Mesodermal cell (in vitro differentiated cells): ENCODE data around the gene PALD1.

Source experiments
- H3K27ac ChIP-seq: 2 replicates; pipeline ENCODE4 v1.7.0; 2013; ENCODE audit warnings: mild to moderate bottlenecking, low read depth, low read length, moderate library complexity; ENCODE audit not compliant: severe bottlenecking
- H3K36me3 ChIP-seq: 2 replicates; pipeline ENCODE4 v1.7.1; 2013; ENCODE audit warnings: mild to moderate bottlenecking, low read length, moderate library complexity; ENCODE audit not compliant: control insufficient read depth, insufficient read depth
- H3K4me1 ChIP-seq: one replicate; pipeline ENCODE4 v1.7.1; 2013; ENCODE audit warnings: mild to moderate bottlenecking, low read length; ENCODE audit not compliant: insufficient read depth, control insufficient read depth, poor library complexity, severe bottlenecking
- H3K4me3 ChIP-seq: 2 replicates; pipeline ENCODE4 v1.7.0; 2013; ENCODE audit warnings: low read length, control low read depth, mild to moderate bottlenecking; ENCODE audit not compliant: insufficient read depth, poor library complexity, severe bottlenecking; ENCODE audit errors: extremely low read depth
- H3K9me3 ChIP-seq: 2 replicates; pipeline ENCODE4 v1.7.1; 2013; ENCODE audit warnings: mild to moderate bottlenecking, low read length, moderate library complexity; ENCODE audit not compliant: control insufficient read depth
- WGBS, 2 experiments: methylation state at CpG; one replicate each; pipeline ENCODE4 v1.1.5; 2013; ENCODE audit warnings: missing lambda C conversion rate in 2 of 2; ENCODE audit not compliant: insufficient coverage in 2 of 2; 5-methylcytosine and 5-hydroxymethylcytosine counted together

PALD1 gene

GRCh38 chr10:70490142-70490541 is 11.6 kb downstream of the PALD1 start:
- WGBS, 2 experiments = 84 to 92% methylated on average over 3 of the region's 4 CpGs
- peaks cover 9% of the 10 kb centered on the region for H3K36me3 ChIP-seq
- H3K27ac ChIP-seq = no peak overlapping the region
- H3K4me1 ChIP-seq = peaks cover 20% of the 10 kb centered on the region
- H3K4me3 ChIP-seq = no peak overlapping the region
- H3K9me3 ChIP-seq = no peaks in the 10 kb centered on the region

GRCh38 chr10:70491614-70492013 is 13.0 kb downstream of the PALD1 start:
- H3K27ac ChIP-seq = no peak overlapping the region
- WGBS, 2 experiments = 83% methylated on average over 1 of the region's 2 CpGs; no CpG with 5 or more reads in 1 of the 2 experiments

DNA sequence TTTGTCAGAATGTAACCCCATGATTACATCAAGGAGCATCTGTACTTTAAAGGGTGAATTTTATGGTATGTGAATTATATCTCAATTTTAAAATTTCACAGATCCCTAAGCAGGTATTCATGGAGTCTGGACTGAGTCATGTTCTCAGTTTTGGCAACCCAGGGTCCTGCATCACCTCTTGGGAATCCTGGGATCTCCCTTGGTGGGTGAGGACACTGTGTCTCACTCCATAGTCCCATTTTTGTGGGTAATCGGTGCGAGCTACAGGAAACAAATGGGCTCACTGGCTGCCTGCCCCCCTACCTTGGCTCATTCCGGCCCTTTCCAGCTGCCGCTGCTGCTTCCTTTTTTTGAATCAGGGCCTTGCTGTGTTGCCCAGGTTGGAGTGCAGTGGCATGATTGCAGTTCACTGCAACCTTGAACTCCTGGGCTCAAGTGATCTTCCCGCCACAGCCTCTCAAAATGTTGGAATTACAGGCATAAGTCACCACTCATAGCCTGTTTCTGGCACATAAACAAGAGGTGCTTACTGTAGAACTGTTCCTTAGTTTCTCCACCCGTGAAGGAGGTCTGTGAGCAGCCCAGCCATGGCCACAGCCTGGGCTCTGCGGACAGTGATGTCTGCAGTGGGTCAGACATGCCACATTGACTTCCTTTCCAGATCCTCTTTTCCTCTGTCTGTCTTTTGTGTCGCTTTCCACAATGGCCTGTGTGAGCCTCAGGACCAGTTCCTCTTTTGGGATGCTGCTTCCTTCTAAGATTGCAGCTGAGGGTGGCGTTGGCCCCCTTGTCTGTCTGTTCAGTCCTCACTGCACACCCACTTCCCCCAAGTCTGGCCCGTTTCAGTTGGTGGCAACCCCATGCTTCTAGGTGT is 14.5 kb downstream of the PALD1 start:
- peaks cover 20% of the 10 kb centered on the region for H3K4me1 ChIP-seq
- H3K4me3 ChIP-seq = no peak overlapping the region
- 86% methylated on average over 10 of the region's 10 CpGs for WGBS, 2 experiments
- no peak overlapping the region for H3K27ac ChIP-seq
- H3K36me3 ChIP-seq = no peaks in the 10 kb centered on the region
- no peaks in the 10 kb centered on the region for H3K9me3 ChIP-seq

More at GRCh38 chr10:70491614-70492013, 13.0 kb downstream of the PALD1 start:
- Histone ChIP-seq H3K36me3 (no peaks in the 10 kb centered on the region), H3K9me3 (no peaks in the 10 kb centered on the region), H3K4me3 (no peak overlapping the region), H3K4me1 (peaks cover 20% of the 10 kb centered on the region)

- Histone ChIP-seq H3K4me1 (peaks cover 20% of the 10 kb centered on the region), H3K27ac (no peak overlapping the region), H3K4me3 (no peak overlapping the region), H3K9me3 (no peaks in the 10 kb centered on the region), H3K36me3 (no peaks in the 10 kb centered on the region)
- WGBS, 2 experiments = 35 to 45% methylated on average over 9 of the region's 9 CpGs
Observed at GRCh38 chr10:70493660-70494234, 15.2 kb downstream of the PALD1 start.

DNA sequence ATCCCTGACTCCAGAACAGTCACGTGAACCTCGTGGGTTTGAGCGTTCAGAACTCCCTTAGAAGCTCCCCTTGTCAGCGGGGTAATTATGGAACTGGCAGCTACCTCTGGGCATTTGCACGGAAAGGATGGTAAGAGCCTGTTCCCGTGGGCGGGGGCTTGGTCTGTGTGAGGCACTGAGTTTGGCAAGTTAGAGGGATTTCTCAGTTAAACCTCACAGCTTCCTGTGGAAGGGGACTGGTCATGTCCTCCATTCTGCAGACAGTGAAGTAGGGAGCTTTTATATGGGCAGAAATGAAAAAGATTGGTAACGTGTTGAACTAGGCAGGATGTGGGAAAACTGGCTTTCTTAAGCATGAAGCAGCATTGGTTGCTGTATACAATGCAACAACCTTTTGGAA is 16.0 kb downstream of the PALD1 start:
- no peak overlapping the region for H3K4me3 ChIP-seq
- no peaks in the 10 kb centered on the region for H3K36me3 ChIP-seq
- no peak overlapping the region for H3K27ac ChIP-seq
- WGBS, 2 experiments = 79 to 84% methylated on average over 7 to 8 of the region's 8 CpGs
- peaks cover 24% of the 10 kb centered on the region for H3K4me1 ChIP-seq
- no peaks in the 10 kb centered on the region for H3K9me3 ChIP-seq

DNA sequence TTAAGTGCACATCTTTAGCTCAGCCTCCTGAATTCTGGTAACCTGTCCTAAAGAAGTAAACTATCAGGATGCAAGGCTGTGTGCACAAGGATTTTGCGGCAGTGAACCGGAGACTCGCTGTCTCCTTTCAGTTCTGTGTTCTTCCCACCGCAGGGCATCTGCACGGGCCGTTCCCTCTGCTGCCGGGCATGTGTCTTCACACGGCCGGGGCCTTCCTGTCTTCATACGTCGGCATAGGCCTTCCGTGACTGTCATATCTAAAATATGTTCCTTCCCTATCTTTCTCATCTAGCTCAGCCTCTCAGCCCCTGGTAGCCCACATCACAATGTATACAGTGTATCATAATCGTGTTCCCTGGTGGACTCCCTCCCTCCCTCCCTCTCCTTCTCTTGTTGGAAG is 16.4 kb downstream of the PALD1 start:
- H3K27ac ChIP-seq = no peak overlapping the region
- no peaks in the 10 kb centered on the region for H3K9me3 ChIP-seq
- H3K36me3 ChIP-seq = no peaks in the 10 kb centered on the region
- no peak overlapping the region for H3K4me3 ChIP-seq
- peaks cover 24% of the 10 kb centered on the region for H3K4me1 ChIP-seq
- WGBS, 2 experiments = 93 to 94% methylated on average over 12 to 13 of the region's 13 CpGs

- Histone ChIP-seq H3K36me3 (no peaks in the 10 kb centered on the region), H3K4me3 (no peak overlapping the region), H3K9me3 (no peaks in the 10 kb centered on the region), H3K27ac (no peak overlapping the region), H3K4me1 (peaks cover 24% of the 10 kb centered on the region)
- WGBS, 2 experiments = 86% methylated on average over 1 of the region's 4 CpGs; no CpG with 5 or more reads in 1 of the 2 experiments
Observed at GRCh38 chr10:70495691-70496261, 17.2 kb downstream of the PALD1 start.

DNA sequence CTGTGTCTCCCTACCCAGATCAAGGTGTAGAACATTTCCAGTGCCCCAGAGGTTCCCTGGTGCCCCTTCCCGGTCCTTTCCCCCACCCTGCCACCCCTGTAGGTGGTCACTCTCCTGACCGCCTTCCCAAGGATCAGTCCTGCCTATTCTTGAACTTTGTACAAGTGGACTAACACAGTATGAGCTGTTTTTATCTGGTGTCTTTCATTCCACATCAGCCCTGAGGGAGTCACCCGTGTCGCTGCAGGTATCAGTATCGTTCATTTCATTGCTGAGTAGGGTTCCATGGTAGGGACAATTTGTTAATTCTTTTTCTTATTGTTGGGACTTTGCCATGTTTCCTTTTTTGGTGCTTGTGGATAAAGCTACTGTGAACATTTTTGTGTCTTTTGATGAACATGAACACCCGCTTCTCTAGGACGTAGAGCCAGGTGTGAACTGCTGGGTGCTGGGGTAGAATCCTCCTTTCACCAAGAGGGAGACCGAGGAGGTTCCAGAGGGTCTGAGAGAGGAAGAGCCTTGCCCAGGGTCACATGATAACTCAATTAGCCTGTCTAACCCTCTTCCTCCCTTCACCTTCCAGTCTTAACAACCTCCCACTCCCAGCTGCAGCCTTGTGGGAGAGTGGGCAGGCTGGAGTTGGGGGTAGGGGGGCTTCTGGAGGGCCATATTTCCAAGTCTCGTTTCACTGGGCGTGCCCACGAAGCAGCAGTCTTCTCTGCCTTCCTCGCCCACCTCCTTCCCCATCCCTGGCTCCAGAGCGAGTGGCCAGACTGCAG is 18.0 kb downstream of the PALD1 start:
- Histone ChIP-seq H3K9me3 (no peaks in the 10 kb centered on the region), H3K4me1 (peaks cover 29% of the 10 kb centered on the region), H3K27ac (no peak overlapping the region), H3K36me3 (no peaks in the 10 kb centered on the region), H3K4me3 (no peak overlapping the region)
- WGBS, 2 experiments = 80 to 87% methylated on average over 1 to 4 of the region's 13 CpGs

- Histone ChIP-seq H3K27ac (no peak overlapping the region), H3K4me3 (no peak overlapping the region), H3K4me1 (peaks cover 29% of the 10 kb centered on the region), H3K9me3 (no peaks in the 10 kb centered on the region), H3K36me3 (no peaks in the 10 kb centered on the region)
- WGBS, 2 experiments = 95 to 99% methylated on average over 11 to 13 of the region's 13 CpGs
Observed at GRCh38 chr10:70497120-70497545, 18.6 kb downstream of the PALD1 start.

- Histone ChIP-seq H3K4me1 (peaks cover 20% of the 10 kb centered on the region), H3K9me3 (no peaks in the 10 kb centered on the region), H3K4me3 (no peak overlapping the region), H3K27ac (peak overlapping the region; percentile 25), H3K36me3 (no peaks in the 10 kb centered on the region)
- 76 to 85% methylated on average over 5 to 8 of the region's 10 CpGs for WGBS, 2 experiments
Observed at GRCh38 chr10:70498970-70499835, 20.6 kb downstream of the PALD1 start.
